GM19395 (cell line): ENCODE results near the gene ZNF280B.
"Not testable (repeated sequence)": the region's sequence is repeated elsewhere in the genome, so short reads cannot be mapped to it uniquely, and the experiment has no call there.

ENCODE experiments used
- ATAC-seq: cut with Tn5 transposase; IDR thresholded peaks from one replicate; pipeline ENCODE4 v1.9.1; 2021; ENCODE audit warnings: mild to moderate bottlenecking, moderate library complexity; ENCODE audit not compliant: unreplicated experiment

Gene ZNF280B

GRCh38 chr22:22536515-22536914 lies 28.0 kb upstream of the ZNF280B start:
- ATAC-seq, result no peak

- ATAC-seq, result no peak
These were observed 27.1 kb upstream of the ZNF280B start for GRCh38 chr22:22535662-22536061.

- no peak for ATAC-seq
These were observed 26.3 kb upstream of the ZNF280B start for GRCh38 chr22:22534604-22535415.

- no peak for ATAC-seq
These were observed 25.3 kb upstream of the ZNF280B start for GRCh38 chr22:22533863-22534262.

- no peak for ATAC-seq
These were observed 24.9 kb upstream of the ZNF280B start for GRCh38 chr22:22533417-22533816.

GRCh38 chr22:22532547-22533071 lies 24.1 kb upstream of the ZNF280B start:
- ATAC-seq, result not testable (repeated sequence)

- ATAC-seq, result no peak
These were observed 23.4 kb upstream of the ZNF280B start for GRCh38 chr22:22531770-22532546.

GRCh38 chr22:22528780-22529179 lies 20.2 kb upstream of the ZNF280B start:
- ATAC-seq, result no peak

GRCh38 chr22:22527312-22527711 lies 18.8 kb upstream of the ZNF280B start:
- no peak for ATAC-seq

GRCh38 chr22:22526125-22526912 lies 17.8 kb upstream of the ZNF280B start:
- ATAC-seq, result no peak

GRCh38 chr22:22523494-22523893 lies 15.0 kb upstream of the ZNF280B start:
- no peak for ATAC-seq

GRCh38 chr22:22521631-22522030 lies 13.1 kb upstream of the ZNF280B start:
- no peak for ATAC-seq

GRCh38 chr22:22520667-22521602 lies 12.4 kb upstream of the ZNF280B start:
- ATAC-seq, result no peak

- ATAC-seq, result no peak
These were observed 11.6 kb upstream of the ZNF280B start, which contains the start of gene ZNF280A for GRCh38 chr22:22520020-22520656. TSS of gene ZNF280A (minus strand) at chr22:22520270. CDS start at chr22:22515630, 4,640 bp downstream.

GRCh38 chr22:22519591-22519990 lies 11.0 kb upstream of the ZNF280B start:
- no peak for ATAC-seq

GRCh38 chr22:22516992-22517391 lies 8.4 kb upstream of the ZNF280B start:
- no peak for ATAC-seq

- ATAC-seq, result no peak
These were observed 7.3 kb upstream of the ZNF280B start for GRCh38 chr22:22515890-22516289.

- ATAC-seq, result not testable (repeated sequence)
These were observed 5.9 kb upstream of the ZNF280B start for GRCh38 chr22:22514431-22514830.

- ATAC-seq, result no peak
These were observed 5.1 kb upstream of the ZNF280B start for GRCh38 chr22:22513619-22514018.
